Right forelimb (tissue), 1 donor: ENCODE data around the gene XRCC1.
"Not testable (repeated sequence)": the region's sequence is repeated elsewhere in the genome, so short reads cannot be mapped to it uniquely, and the experiment has no call there.

ENCODE experiments used
- DNase-seq: peaks from one replicate; pipeline ENCODE4 v3.0.0-alpha.2; 2018

The XRCC1 gene, protein sequence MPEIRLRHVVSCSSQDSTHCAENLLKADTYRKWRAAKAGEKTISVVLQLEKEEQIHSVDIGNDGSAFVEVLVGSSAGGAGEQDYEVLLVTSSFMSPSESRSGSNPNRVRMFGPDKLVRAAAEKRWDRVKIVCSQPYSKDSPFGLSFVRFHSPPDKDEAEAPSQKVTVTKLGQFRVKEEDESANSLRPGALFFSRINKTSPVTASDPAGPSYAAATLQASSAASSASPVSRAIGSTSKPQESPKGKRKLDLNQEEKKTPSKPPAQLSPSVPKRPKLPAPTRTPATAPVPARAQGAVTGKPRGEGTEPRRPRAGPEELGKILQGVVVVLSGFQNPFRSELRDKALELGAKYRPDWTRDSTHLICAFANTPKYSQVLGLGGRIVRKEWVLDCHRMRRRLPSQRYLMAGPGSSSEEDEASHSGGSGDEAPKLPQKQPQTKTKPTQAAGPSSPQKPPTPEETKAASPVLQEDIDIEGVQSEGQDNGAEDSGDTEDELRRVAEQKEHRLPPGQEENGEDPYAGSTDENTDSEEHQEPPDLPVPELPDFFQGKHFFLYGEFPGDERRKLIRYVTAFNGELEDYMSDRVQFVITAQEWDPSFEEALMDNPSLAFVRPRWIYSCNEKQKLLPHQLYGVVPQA

DNA sequence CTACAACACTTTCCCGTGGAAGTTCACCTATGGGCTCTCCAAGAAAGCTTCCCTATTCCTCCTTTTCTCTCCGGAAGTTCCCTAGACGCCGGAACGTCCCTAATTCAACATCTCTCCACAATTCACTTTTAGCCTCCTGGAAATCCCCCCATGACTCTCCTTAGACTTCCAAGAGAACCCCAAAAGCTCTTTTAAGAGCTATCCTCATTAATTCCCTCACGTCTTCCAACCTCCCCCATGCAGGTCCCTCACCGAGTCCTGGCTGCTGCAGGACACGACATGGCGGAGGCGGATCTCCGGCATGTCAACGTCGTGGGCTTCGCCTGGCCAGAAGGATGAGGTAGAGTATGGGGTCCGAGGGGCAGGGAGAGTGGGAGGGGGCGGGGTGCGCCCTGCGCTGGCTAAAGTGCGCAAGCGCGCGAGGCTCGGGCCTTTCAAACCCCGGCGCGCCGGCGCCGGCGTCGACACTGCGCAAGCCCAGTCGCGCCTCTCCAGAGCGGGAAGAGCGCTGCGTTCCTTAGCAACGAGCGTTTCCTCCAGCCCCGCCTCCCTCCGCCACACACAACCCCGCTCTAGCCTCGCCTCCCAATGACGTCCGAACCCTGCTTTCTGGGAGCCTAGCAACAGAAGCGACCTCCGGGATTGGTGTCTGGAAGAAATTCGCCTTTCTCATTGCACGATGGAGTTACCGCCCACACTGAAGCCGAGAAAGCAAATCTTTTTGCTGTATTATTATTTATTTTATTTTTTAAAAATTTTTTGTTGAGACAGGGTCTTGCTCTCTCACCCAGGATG, at the start of gene XRCC1, which contains the start of gene PINLYP:
Gene XRCC1 (minus strand): TSS at position 372 of the 795 bp plus-strand sequence. CDS start 69 bp downstream, at position 303.
Gene PINLYP (plus strand): TSS at position 646 of the 795 bp plus-strand sequence. CDS start 1,391 bp downstream, outside the sequence.
- peak; percentile 96 for DNase-seq

DNA sequence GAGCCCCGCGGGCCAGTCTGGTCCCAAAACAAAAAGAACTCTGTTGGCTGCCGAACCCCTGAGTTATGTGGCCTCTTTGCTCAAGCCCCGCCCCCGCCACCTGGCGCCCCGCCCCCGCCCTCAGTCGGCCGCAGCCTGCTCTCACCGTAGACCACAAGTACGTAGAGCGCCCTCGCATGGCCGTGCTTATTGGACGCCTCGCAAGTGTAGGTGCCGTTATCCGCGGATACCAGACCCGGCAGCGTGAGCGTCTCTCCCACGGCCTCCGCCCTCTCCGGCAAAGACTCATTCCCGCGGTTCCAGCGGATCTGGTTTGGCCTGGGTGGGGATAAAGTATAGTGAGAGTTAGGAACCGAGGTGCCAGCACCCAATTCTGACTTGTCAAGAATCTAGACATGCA, 49.6 kb upstream of the XRCC1 start:
- no peak for DNase-seq

DNA sequence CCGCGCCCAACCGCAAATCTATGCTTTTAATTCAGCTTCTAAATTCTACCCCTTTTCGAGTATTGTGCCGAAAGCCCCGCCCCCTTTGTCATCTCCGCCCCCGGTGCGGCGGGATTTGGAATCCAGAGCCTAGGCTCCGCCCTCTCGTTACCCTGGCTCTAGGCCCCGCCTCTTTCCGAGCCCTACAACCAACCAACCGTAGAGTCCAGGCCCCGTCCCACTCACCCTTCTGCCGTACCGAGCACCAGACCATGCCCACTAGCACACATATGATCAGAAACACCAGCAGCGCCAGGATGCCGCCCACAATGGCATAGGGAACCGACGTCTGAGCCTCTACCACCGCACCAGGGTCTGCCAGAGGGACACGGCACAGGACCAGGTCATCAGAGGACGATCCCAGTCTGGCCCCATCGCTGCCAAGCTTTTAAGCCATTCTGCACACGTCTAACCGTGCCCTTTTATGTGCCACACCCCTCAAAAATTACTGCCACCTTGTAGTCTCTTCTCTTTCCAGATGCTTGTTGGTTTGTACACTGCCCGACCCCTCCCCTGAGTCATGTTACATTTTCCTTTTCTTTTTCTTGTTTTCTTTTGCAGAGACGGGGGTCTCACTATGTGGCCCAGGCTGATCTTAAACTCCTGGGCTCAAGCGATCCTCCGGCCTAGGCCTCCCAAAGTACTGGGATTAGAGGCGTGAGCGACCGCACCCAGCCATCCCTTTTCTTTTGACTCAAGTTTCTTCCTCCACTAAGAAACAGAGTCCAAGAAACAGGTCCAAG, 48.8 kb upstream of the XRCC1 start:
- DNase-seq = no peak

DNA sequence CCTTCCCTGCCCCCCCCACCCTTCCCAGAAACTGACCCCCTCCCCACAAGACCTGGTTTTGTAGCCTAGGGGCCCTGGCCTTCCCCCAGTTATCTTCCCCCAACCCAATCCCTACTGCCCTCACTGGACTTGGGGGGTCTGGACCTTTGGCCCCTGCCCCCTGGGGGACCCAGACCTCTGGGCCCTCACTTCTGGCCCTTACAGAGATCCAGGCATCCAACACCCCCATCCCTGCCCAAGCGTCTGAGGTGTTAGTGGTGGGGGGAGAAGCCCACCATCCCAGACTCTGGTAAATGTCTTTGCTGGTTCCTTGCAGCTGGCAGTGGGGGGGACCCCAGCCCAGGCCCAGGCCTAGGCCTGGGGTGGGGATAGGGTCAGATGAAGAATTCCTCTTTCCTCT, 47.6 kb upstream of the XRCC1 start:
- no peak for DNase-seq

DNA sequence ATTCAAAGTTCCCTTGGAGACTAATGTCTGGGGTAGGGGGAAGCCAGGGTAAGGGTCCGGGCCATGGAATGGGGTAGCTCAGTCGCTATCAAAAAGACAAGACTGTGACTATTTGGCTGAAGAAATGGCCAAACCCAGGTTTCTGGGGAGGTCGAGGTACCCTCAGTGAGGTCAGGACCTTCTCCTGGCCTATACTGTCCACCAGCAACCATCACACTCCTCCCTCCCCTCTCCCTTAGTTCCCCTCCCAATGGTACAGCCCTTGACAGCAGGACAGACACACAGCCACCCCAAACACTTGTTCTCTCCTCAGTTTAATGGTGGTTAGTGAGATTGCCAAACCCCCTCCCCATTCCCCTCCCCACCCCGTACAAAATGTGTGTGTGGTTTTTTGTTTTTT, 46.7 kb upstream of the XRCC1 start:
- no peak for DNase-seq

DNA sequence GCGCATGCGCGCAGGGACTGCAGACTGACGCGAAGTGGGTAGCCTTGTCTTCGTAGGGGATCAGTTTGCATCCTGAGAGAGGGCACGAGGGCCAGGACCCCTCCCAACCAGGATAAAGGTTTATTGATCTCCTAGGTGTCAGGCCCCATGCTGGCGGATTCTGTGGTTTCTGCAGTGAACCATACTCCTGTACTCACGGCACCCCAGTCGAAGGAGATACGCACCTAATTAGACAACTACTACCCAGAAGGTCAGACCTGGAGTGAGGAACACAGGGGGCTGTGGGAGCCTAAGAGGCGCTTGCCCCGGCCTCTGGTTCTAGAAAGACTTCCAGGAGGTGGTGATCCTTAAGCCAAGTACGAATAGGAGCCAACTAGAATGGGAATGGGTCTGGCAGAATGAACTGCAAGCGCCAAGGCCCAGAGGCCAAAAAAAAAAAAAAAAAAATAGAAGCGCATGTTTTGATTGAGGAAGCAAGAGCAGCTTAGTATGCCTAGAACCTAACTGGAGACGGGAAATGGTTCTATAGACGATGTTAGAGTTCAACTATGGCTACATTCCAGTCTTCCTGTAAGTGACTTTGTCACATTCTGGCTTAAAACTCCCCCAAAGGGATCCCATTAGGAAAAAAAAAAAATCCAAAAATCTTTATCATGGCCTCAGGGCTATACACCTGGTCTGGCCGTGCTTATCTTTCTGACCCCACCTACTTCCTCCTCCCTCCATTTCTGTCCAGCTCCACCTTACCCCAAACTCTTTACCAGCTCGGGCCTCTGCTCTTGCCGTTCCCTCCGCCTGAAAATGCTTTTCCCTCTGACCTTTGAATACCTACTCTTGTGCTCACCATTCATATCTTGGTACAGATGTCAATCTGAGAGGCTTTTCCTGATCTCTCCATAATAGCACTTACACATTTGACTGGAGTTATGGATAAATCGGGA, 45.0 kb upstream of the XRCC1 start:
- DNase-seq = no peak

DNA sequence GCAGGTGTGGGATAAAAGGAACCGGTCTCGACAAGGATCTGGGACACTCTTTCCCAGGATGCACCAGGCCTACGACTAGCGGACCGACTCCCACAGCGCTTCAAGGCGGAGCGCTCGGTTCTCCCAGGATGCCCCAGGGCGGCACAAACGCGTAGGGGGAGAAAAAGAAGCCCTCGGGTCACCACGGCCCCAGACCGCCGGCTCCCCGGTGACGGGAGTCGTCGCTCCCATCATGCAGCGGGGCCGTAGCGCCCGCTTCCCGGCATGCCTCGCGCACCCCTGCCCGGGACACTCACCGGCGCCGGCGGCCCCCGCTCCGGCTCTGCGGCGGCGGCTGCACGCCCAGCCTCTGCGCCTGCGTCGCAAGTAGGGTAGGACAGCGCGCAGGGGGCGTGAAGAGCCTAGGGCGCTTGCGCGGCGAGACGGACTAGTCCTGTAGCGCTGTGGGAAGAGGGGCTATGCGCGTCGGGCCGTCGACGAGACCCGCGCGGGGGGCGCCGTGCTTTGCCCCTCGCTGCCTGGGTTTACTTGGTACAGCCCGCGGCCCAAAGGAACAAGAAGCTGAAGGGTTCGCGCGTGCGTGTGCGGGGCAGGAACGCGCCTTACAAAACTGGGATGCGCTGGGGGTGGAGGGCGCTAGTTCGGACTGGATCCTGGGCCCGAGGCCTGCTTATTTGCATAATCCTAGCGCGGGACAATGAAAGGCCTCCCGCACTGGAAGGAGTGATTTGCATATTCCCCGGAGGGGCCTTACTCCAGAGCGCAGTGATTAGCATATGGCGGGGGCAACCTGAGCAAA, 44.1 kb upstream of the XRCC1 start, which contains the start of gene ZNF428:
Gene ZNF428 (minus strand): TSS at position 368 of the 799 bp plus-strand sequence. CDS start 5,325 bp downstream, outside the sequence.
- peak; percentile 92 for DNase-seq

DNA sequence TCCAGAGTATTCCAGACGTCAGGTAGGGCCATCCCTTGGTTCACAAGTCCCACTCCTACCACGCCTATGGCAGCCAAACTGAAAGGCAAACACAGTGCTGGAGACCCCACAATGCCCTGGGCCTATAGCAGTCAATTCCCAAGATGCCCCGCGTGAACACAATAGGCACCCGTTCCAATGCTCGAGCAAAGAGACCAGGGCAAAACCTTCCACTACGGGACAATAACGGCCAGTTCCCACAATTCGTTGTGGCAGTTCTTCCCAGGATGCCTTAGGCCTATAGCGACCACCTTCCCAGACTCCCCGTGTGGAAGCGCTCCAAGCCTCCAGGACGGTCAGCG, 43.6 kb upstream of the XRCC1 start:
- DNase-seq = no peak

DNA sequence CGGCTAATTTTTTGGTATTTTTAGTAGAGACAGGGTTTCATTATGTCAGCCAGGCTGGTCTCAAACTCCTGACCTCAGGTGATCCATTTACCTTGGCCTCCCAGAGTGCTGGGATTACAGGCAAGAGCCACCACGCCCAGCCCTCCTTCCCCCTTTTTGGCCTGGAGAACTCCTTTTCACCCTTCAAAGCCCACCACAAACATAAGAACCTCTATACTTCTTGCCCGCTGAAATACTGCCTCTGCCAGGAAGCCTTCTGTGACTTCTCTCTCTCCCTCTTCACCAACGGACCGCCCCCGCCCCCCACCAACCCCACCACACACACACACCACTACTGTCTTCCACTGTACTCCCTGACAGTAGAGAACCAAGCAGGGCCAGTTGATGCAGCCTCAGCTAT, 41.6 kb upstream of the XRCC1 start:
- no peak for DNase-seq

DNA sequence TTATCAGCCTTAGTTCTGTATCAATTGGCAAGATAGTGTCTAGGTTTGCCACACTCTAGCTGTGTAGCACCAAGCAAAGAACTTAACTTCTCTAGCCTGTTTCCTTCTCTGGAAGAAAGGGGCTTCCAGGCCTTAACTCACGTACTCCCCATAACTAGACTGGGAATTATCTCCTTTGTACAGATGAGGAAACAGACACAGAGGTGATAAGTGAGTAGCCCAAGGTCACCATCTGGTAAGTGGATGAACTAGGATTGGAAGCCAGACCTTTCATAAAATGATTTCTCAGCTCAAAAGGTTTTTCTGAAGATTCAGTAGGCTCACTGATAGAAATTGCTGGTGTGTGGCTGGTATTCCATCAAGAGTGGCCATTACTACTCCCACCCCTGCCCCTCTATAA, 41.0 kb upstream of the XRCC1 start:
- no peak for DNase-seq

DNA sequence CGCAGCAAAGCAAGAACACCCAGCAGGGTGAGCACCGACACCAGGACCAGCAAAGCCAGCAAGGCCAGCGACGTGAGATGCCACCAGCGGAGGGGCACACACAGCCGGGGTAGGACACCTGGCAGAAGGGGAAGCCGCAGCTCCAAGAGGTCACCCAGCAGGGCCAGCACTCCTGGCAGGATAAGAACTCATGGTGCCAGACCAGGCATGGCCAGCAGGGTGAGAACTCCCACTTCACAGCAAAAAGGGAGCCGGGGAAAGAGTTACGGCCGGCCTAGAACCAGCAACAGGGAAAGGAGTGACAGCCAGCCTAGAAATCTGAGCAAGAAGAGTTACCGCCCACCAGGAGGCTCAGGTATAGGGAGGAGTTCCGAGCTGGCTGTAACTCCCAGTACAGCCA, 37.0 kb upstream of the XRCC1 start:
- DNase-seq = no peak

DNA sequence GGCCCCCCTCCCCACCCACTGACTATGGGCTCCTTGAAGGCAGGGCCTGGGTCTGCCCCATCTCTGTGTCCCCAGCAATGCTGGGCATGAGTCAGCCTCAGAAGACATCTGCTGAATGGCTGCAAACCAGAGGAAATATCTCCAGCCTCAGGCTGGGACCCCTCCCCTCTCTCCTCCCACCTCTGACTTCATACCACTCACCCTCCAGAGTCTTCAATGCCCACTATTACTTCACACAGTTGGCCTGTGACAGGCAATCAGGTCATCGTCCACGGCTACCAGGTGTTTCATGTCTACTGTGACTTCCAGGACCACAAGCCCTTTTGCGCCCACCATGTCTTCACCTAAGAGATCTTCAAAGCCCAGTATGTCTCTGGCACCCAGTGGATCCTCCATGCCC, 36.5 kb upstream of the XRCC1 start, which contains the start of gene SRRM5:
Gene SRRM5 (plus strand): TSS at position 301 of the 400 bp plus-strand sequence. CDS start 34 bp downstream, at position 335.
- DNase-seq = no peak

DNA sequence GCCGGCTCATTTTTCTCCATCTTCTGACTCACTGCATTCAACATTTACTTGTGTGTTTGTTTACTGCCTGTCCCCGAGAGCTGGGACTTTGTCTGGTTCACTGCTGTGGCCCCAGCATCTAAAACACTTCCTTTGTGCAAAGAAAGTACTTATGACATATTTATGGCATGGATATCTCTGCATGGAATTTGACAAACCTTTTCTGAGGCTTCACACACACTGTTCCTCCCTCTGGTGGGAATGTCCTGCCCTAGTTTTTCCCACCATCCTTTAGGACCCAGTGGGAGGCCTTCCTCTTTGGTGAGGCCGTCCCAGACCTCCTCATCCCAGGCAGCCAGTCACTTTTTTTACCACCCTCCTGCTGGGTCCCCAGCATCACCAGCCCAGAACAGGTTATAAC, 35.2 kb upstream of the XRCC1 start:
- DNase-seq = no peak

DNA sequence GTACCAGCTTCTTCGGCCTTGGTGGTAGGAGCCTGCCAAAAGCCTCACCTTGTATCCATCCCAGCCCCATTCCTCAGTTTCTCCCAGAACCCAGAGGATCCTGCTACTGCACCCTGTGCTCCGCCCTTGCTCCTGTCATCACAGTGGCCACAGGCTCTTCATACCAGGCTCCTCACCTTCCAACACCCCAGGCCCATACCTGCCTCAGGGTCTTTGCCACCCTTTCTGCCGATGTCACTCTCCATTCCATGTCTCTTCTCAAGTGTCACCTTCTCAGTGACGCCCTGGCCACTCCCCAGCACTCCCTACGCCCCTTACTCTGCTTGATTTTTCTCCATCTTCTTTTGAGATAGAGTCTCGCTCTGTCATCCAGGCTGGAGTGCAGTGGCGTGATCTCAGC, 34.5 kb upstream of the XRCC1 start:
- no peak for DNase-seq

DNA sequence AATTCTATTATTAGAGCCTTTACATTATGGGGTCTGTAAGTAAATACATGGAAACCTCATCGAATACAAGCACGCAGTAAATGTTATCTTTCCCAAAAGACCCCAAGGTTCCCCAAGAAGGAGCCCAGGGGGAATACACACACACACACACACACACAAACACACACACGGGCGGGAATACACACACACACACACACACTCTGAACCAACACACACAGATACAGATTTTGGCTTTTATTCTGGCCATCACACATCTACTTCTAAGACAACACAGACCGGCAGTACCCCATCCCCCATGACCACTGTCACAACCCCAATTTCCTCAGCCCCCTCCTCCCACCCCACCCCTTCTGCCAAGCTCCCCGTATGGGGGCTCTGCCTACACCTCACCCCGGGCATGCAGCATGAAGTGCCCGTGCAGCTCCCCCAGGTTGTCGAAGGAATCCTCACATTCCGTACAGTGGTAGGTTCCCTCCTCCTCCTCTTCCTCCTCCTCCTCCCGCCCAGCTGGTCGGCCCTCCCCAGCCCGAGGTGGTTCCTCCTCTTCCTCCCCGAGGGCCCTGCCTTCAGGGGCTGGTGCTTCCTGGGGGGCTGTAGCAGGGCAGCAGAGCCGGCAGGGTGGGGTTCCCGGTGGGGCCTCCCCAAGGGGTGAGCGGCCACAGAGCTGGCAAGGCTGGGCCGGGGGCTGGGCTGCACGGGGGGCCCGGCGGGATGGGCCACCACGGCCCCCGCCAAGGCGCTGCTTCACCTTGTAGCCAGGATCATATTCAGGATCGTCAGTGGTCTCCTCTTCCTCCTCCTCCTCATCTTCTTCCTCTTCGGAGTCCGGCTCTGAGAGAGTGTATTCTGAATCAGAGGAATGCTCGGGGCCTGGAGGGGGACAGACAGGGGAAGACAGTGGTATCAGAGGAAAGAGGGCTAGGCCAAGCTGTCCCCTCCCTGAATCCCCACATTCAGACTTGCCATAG, 32.2 kb upstream of the XRCC1 start:
- DNase-seq = no peak

DNA sequence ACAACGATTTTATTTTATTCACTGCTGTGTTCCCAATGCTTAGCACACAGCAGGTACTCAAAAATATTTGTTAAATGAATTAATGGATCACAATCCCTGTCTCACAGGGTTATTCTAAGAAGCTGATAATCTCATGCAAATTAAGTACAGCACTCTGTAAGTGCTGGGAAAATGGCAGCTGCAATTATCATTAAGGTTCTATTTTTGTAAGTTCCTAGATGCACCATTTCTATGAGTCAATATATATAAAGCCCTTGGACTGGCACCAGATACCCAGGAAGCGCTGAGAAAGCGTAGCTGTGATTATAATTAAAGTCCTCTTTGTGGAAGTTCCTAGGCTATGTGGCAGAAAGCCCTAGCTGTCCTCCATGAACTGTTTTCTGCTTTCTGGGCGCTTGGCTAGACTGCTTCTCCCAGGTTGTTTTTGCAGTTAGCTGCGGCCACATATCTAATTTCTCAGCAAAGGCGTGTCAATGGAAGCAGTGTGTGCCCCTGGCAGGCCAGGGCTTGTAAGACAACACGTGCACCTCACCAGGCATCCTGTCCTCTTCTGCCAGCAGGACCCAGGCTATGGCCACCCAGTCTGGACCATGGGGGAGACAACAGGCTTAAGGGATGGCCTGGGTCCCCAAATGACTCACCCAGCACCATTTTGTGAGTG, 31.4 kb upstream of the XRCC1 start:
- no peak for DNase-seq

DNA sequence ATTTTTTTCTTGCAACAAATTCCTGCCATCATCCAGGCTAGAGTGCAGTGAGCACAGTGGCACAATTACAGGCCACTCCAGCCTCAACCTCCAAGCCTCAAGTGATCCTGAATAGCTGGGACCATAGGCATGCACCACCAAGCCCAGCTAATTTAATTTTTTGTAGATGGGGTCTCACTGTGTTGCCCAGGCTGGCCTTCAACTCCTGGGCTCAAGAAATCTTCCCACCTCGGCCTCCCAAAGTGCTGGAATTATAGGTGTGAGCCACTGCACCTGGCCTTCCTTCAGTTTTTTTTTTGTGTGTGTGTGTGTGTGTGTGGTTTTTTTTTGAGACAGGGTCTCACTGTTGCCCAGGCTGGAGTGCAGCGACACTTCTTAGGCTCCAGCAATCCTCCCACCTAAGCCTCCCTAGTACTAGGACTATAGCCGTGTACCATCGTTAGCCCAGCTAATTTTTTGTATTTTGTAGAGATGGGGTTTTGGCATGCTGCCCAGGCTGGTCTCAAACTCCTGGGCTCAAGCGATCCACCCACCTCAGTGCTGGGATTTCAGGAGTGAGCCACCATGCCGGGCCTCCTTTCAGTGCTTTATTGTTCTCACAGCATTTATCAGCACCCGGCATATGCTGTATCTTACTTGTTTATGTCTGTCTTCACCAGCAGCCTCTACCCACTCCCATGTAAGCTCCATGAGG, 30.7 kb upstream of the XRCC1 start:
- DNase-seq = no peak

DNA sequence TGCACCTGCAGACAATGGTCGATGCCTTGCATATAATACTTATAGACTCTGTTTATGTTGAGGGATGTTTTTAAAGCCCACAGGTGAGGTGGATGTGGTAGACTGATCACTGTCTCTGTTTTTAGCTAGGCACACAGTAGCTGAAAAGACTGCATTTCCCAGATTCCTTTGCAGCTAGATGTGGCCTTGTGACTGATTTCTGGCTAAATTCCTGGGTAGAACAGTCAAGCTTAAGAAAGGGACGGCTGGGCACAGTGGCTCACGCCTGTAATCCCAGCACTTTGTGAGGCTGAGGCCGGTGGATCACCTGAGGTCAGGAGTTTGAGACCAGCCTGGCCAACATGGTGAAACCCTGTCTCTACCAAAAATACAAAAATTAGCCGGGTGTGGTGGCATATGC, 25.0 kb upstream of the XRCC1 start:
- not testable (repeated sequence) for DNase-seq
